Trophoblast cell (in vitro differentiated cells and primary cell): ENCODE data around the gene LASP1.
A peak's percentile ranks its signal among the peaks of the same experiment; 100 is the strongest.

Experiments used
- DNase-seq, 2 donors: peaks; one replicate each; pipeline ENCODE4 v3.0.0-alpha.2; 2016
- H2AFZ ChIP-seq: 2 replicates; pipeline ENCODE4 v1.6.1; 2013; ENCODE audit warnings: low read length, moderate library complexity, mild to moderate bottlenecking; ENCODE audit not compliant: insufficient read depth, poor library complexity
- H2AK5ac ChIP-seq: 2 replicates; pipeline ENCODE4 v1.6.1; 2013; ENCODE audit warnings: mild to moderate bottlenecking, low read length
- H2BK120ac ChIP-seq: 2 replicates; pipeline ENCODE4 v1.6.1; 2013; ENCODE audit warnings: low read length, mild to moderate bottlenecking, moderate library complexity; ENCODE audit not compliant: insufficient read depth, poor library complexity
- H2BK12ac ChIP-seq: 2 replicates; pipeline ENCODE4 v1.6.1; 2013; ENCODE audit warnings: mild to moderate bottlenecking, low read length, moderate library complexity
- H2BK5ac ChIP-seq: 2 replicates; pipeline ENCODE4 v1.6.1; 2013; ENCODE audit warnings: low read length, low read depth, moderate library complexity, mild to moderate bottlenecking; ENCODE audit not compliant: poor library complexity
- H3K14ac ChIP-seq: 2 replicates; pipeline ENCODE4 v1.6.1; 2013; ENCODE audit warnings: mild to moderate bottlenecking, low read length
- H3K18ac ChIP-seq: 2 replicates; pipeline ENCODE4 v1.6.1; 2013; ENCODE audit warnings: mild to moderate bottlenecking, low read length
- H3K23ac ChIP-seq: 2 replicates; pipeline ENCODE4 v1.6.1; 2013; ENCODE audit warnings: low read length
- H3K27ac ChIP-seq: 2 replicates; pipeline ENCODE4 v1.5.1; 2013; ENCODE audit warnings: low read depth, mild to moderate bottlenecking, inconsistent platforms, low read length, moderate library complexity
- H3K27me3 ChIP-seq: 2 replicates; pipeline ENCODE4 v1.6.1; 2013; ENCODE audit warnings: inconsistent platforms, mild to moderate bottlenecking, low read length, moderate library complexity; ENCODE audit not compliant: insufficient read depth
- H3K36me3 ChIP-seq, 2 experiments: 1 replicate in 1 of 2; 2 replicates in 1 of 2; pipeline ENCODE4 v1.6.1; 2013; ENCODE audit warnings: low read length in 2 of 2, mild to moderate bottlenecking in 2 of 2, moderate library complexity in 1 of 2; ENCODE audit not compliant: insufficient read depth in 2 of 2, control insufficient read depth in 1 of 2
- H3K4ac ChIP-seq: 2 replicates; pipeline ENCODE4 v1.6.1; 2013; ENCODE audit warnings: low read depth, mild to moderate bottlenecking, low read length, moderate library complexity
- H3K4me1 ChIP-seq, 2 experiments: 1 replicate in 1 of 2; 2 replicates in 1 of 2; pipeline ENCODE4 v1.6.1; 2013; ENCODE audit warnings: low read length in 2 of 2, mild to moderate bottlenecking in 2 of 2, moderate library complexity in 1 of 2; ENCODE audit not compliant: insufficient read depth in 2 of 2, control insufficient read depth in 1 of 2
- H3K4me2 ChIP-seq: 2 replicates; pipeline ENCODE4 v1.6.1; 2013; ENCODE audit warnings: inconsistent platforms, mild to moderate bottlenecking, low read length, moderate library complexity
- H3K4me3 ChIP-seq: 2 replicates; pipeline ENCODE4 v1.5.1; 2013; ENCODE audit warnings: mild to moderate bottlenecking, low read depth, low read length, inconsistent platforms
- H3K79me1 ChIP-seq: one replicate; pipeline ENCODE4 v1.6.1; 2013; ENCODE audit warnings: low read length
- H3K79me2 ChIP-seq: 2 replicates; pipeline ENCODE4 v1.6.1; 2013; ENCODE audit warnings: low read length, mild to moderate bottlenecking; ENCODE audit not compliant: control insufficient read depth, insufficient read depth, poor library complexity
- H3K9ac ChIP-seq: 2 replicates; pipeline ENCODE4 v1.6.1; 2013; ENCODE audit warnings: mild to moderate bottlenecking, low read length
- H3K9me3 ChIP-seq: 2 replicates; pipeline ENCODE4 v1.6.1; 2013; ENCODE audit warnings: low read depth, mild to moderate bottlenecking, control low read depth, inconsistent platforms, low read length; ENCODE audit not compliant: insufficient read depth
- H4K12ac ChIP-seq: 2 replicates; pipeline ENCODE4 v1.6.1; 2013; ENCODE audit warnings: low read depth, mild to moderate bottlenecking, low read length, moderate library complexity
- H4K8ac ChIP-seq: 2 replicates; pipeline ENCODE4 v1.6.1; 2013; ENCODE audit warnings: low read depth, mild to moderate bottlenecking, low read length, moderate library complexity
- H4K91ac ChIP-seq: one replicate; pipeline ENCODE4 v1.6.1; 2013; ENCODE audit warnings: low read depth, mild to moderate bottlenecking, low read length, moderate library complexity
- WGBS: extraction: QIAGEN DNeasy Blood & Tissue Kit; methylation state at CpG from one replicate; pipeline ENCODE4 v1.1.7; 2013; ENCODE audit warnings: missing lambda C conversion rate; ENCODE audit not compliant: insufficient read length, insufficient coverage; ENCODE audit errors: extremely low coverage; 5-methylcytosine and 5-hydroxymethylcytosine counted together

LASP1 gene

DNA sequence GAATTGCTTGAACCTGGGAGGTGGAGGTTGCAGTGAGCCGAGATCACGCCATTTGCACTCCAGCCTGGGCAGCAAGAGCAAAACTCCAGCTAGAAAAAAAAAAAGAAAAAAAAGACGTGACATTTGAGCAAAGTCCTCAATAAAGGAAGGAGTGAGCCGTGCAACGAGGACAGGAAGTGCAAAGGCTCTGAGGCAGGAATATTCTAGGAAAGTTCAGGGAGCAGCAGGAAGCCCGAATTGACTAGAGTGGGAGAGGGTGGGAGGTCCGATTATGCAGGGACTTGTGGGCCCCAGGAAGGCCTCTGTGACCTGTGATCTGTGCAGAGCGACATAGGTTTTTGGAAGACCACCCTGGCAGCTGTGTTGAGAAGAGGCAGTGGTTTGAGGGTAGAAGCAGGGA lies 46.9 kb downstream of the LASP1 start:
- H3K4ac ChIP-seq, result no peak overlapping the region
- peaks cover 77 to 82% of the 10 kb centered on the region in 2 experiments for H3K36me3 ChIP-seq
- H3K4me1 ChIP-seq, result peaks cover 5 to 8% of the 10 kb centered on the region in 2 experiments
- no peaks in the 10 kb centered on the region for H3K79me1 ChIP-seq
- H3K9me3 ChIP-seq, result peaks cover 3% of the 10 kb centered on the region
- no peak overlapping the region for H3K9ac ChIP-seq
- no peak overlapping the region for H3K18ac ChIP-seq
- H4K91ac ChIP-seq, result no peak overlapping the region
- no peak overlapping the region for H3K4me2 ChIP-seq
- H2AK5ac ChIP-seq, result no peak overlapping the region
- H3K4me3 ChIP-seq, result no peak overlapping the region
- no peak overlapping the region for H2AFZ ChIP-seq
- no peak overlapping the region for H4K12ac ChIP-seq
- H4K8ac ChIP-seq, result no peak overlapping the region
- no peak overlapping the region for H2BK12ac ChIP-seq
- DNase-seq, result no peak
- no peak overlapping the region for H3K27ac ChIP-seq
- H2BK120ac ChIP-seq, result no peak overlapping the region
- no peak overlapping the region for H3K23ac ChIP-seq
- H2BK5ac ChIP-seq, result no peak overlapping the region
- no peaks in the 10 kb centered on the region for H3K79me2 ChIP-seq
- H3K14ac ChIP-seq, result no peak overlapping the region
- no peaks in the 10 kb centered on the region for H3K27me3 ChIP-seq
- whole genome bisulfite sequencing, result no CpG with 5 or more reads among the region's 8 CpGs

DNA sequence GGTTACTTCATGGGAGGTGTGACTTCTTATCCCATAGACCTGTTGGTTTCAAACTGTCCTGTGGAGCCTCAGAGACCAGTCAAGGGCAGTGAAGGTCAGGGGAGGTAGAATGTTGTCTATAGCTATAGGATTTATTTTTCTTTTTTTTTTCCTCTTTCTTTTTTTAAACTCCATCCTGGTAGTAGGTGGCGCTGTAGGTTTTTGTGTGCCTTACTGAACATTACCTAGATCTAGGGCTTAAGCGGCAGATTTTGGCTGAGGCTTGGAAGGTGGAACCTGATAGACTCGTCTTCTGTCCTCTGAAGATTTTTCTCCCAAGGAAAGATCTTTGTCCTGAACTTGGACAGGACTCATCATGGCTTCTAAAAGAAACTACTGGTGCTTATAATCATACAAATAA lies 47.4 kb downstream of the LASP1 start:
- H3K4ac ChIP-seq, result no peak overlapping the region

DNA sequence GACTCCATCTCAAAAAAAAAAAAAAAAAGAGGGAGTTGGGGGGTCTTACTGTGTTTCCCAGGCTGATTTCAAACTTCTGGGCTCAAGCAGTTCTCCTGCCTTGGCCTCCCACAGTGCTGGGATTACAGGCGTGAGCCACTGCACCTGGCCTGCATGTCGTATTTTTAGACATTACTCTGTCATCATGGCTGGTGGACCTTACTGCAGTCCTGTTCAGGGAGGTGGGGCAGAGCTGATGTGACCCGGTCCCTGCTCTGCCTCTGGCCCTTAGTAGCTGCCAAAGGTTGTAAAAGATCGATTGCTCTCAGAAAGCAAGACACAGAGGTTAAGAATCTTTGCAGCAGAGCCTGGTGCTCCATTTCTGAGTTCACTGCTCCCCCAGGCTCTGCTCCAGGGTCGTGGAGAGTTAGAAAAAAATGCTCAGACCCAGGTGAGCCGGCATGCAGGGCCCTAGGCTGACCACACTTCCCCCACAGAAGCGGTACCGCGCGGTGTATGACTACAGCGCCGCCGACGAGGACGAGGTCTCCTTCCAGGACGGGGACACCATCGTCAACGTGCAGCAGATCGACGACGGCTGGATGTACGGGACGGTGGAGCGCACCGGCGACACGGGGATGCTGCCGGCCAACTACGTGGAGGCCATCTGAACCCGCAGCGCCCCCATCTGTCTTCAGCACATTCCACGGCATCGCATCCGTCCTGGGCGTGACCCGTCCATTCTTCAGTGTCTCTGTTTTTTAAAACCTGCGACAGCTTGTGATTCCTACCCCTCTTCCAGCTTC lies 48.5 kb downstream of the LASP1 start:
- peaks cover 3% of the 10 kb centered on the region for H3K9me3 ChIP-seq
- WGBS, result no CpG with 5 or more reads among the region's 37 CpGs

More for the DNA sequence above, 47.4 kb downstream of the LASP1 start:
- WGBS, result no CpG with 5 or more reads among the region's 3 CpGs
- Histone ChIP-seq H2BK12ac (no peak overlapping the region), H3K14ac (no peak overlapping the region), H2AK5ac (no peak overlapping the region), H3K79me2 (no peaks in the 10 kb centered on the region), H3K4me1 (peaks cover 5 to 8% of the 10 kb centered on the region in 2 experiments), H3K27ac (no peak overlapping the region), H3K79me1 (no peaks in the 10 kb centered on the region), H3K4me2 (no peak overlapping the region), H3K18ac (no peak overlapping the region), H4K8ac (no peak overlapping the region), H4K91ac (no peak overlapping the region), H3K9me3 (peaks cover 3% of the 10 kb centered on the region), H3K23ac (no peak overlapping the region), H3K4me3 (no peak overlapping the region), H3K27me3 (no peaks in the 10 kb centered on the region), H2BK5ac (no peak overlapping the region), H2BK120ac (no peak overlapping the region), H4K12ac (no peak overlapping the region), H3K36me3 (peaks cover 73 to 78% of the 10 kb centered on the region in 2 experiments), H3K9ac (no peak overlapping the region), H2AFZ (no peak overlapping the region)
- no peak for DNase-seq

DNA sequence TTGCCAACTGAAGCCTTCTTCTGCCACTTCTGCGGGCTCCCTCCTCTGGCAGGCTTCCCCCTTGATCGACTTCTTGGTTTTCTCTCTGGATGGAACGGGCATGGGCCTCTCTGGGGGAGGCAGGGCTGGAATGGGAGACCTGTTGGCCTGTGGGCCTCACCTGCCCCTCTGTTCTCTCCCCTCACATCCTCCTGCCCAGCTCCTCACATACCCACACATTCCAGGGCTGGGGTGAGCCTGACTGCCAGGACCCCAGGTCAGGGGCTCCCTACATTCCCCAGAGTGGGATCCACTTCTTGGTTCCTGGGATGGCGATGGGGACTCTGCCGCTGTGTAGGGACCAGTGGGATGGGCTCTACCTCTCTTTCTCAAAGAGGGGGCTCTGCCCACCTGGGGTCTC lies 49.1 kb downstream of the LASP1 start:
- Histone ChIP-seq H2BK120ac (no peak overlapping the region), H4K8ac (no peak overlapping the region), H3K4me1 (peaks cover 5 to 8% of the 10 kb centered on the region in 2 experiments), H4K12ac (no peak overlapping the region), H3K79me1 (no peaks in the 10 kb centered on the region), H3K27me3 (no peaks in the 10 kb centered on the region), H3K23ac (no peak overlapping the region), H3K4me2 (no peak overlapping the region), H3K9ac (no peak overlapping the region), H2AFZ (no peak overlapping the region), H3K14ac (no peak overlapping the region), H2AK5ac (no peak overlapping the region), H2BK5ac (no peak overlapping the region), H3K18ac (no peak overlapping the region), H3K79me2 (no peaks in the 10 kb centered on the region), H3K9me3 (peaks cover 3% of the 10 kb centered on the region), H4K91ac (no peak overlapping the region), H3K4me3 (no peak overlapping the region), H2BK12ac (no peak overlapping the region), H3K36me3 (peaks cover 60 to 64% of the 10 kb centered on the region in 2 experiments), H3K27ac (no peak overlapping the region), H3K4ac (no peak overlapping the region)
- WGBS, result no CpG with 5 or more reads among the region's 5 CpGs
- DNase-seq, result no peak

More for the DNA sequence above, 48.5 kb downstream of the LASP1 start:
- no peak overlapping the region for H2AK5ac ChIP-seq
- no peak overlapping the region for H3K4me2 ChIP-seq
- peak; percentile 87 to 88 for DNase-seq
- no peak overlapping the region for H3K23ac ChIP-seq
- no peaks in the 10 kb centered on the region for H3K79me1 ChIP-seq
- H2BK120ac ChIP-seq, result no peak overlapping the region
- H2BK12ac ChIP-seq, result no peak overlapping the region
- no peak overlapping the region for H3K18ac ChIP-seq
- no peak overlapping the region for H4K12ac ChIP-seq
- peaks cover 63 to 67% of the 10 kb centered on the region in 2 experiments for H3K36me3 ChIP-seq
- no peak overlapping the region for H3K14ac ChIP-seq
- no peak overlapping the region for H4K91ac ChIP-seq
- no peaks in the 10 kb centered on the region for H3K27me3 ChIP-seq
- H3K4ac ChIP-seq, result no peak overlapping the region
- H3K79me2 ChIP-seq, result no peaks in the 10 kb centered on the region
- H3K4me3 ChIP-seq, result no peak overlapping the region
- no peak overlapping the region for H3K9ac ChIP-seq
- no peak overlapping the region for H2AFZ ChIP-seq
- no peak overlapping the region for H2BK5ac ChIP-seq
- H3K4me1 ChIP-seq, result peaks cover 5 to 8% of the 10 kb centered on the region in 2 experiments
- H4K8ac ChIP-seq, result no peak overlapping the region
- H3K27ac ChIP-seq, result no peak overlapping the region
